HepG2 (cell line): Measurements from ENCODE around the gene CD300A. TPM values are rescaled to one million over a fixed set of nuclear protein-coding genes. Genes with fewer than 3 reads are reported as not detected.

Experiments
- ATAC-seq: fragments of 200-7000 bp; cut with Tn5 transposase; 3 replicates; pipeline ENCODE4 v1.9.1; 2020; ENCODE audit warnings: mild to moderate bottlenecking, moderate library complexity
- BruUV-seq: library from RNA; stranded (reverse); fragments of 400-500 nt; replicated peaks from 2 replicates; lab custom pipeline; 2021; lab: Mats Ljungman, UMichigan
- CTCF ChIA-PET: fragments of 300-600 bp; formaldehyde crosslinking; extraction: SDS; loops from one replicate; lab custom pipeline; 2021; ENCODE audit warnings: low total read pairs, inconsistent platforms, low intra/inter-chr PET ratio; lab: Yijun Ruan, JAX
- POLR2A ChIA-PET: fragments of 350-600 bp; sonication (Branson Sonifier 250); formaldehyde crosslinking; loops from one replicate; lab custom pipeline; 2020; ENCODE audit warnings: antibody characterized with exemption, inconsistent platforms; lab: Yijun Ruan, JAX
- DNase-seq: peaks from one replicate; pipeline ENCODE4 v3.0.0-alpha.2; 2015; ENCODE audit warnings: low spot score
- FAIRE-seq: peaks from 3 replicates; lab custom pipeline; 2011; peaks lifted over from hg19 to GRCh38; lab: Jason Lieb, UNC
- H2AFZ ChIP-seq: one replicate; pipeline ENCODE4 v1.6.1; 2011; ENCODE audit warnings: low read length, inconsistent platforms
- H3K27ac ChIP-seq: fragments of 300-600 bp; 3 replicates; pipeline ENCODE4 v1.8.0; 2011; ENCODE audit warnings: mixed run types, mild to moderate bottlenecking, mixed read lengths, low read length, inconsistent platforms; ENCODE audit not compliant: insufficient read depth; ENCODE audit errors: extremely low read length
- H3K27me3 ChIP-seq, 2 experiments: fragments of 200-600 bp in 1 of 2; 2 replicates in 1 of 2; 3 replicates in 1 of 2; pipeline versions ENCODE4 v1.6.0 to v1.8.0; 2011; ENCODE audit warnings: low read length in 2 of 2, mild to moderate bottlenecking in 2 of 2, moderate library complexity in 2 of 2, inconsistent platforms in 1 of 2; ENCODE audit not compliant: insufficient read depth in 2 of 2, control insufficient read depth in 1 of 2
- H3K36me3 ChIP-seq, 2 experiments: fragments of 200-600 bp in 1 of 2; replicated peaks in 1 of 2; 2 replicates in 1 of 2; 3 replicates in 1 of 2; pipeline versions ENCODE4 v1.5.1 to v1.8.0; 2011; ENCODE audit warnings: low read length in 2 of 2, inconsistent platforms in 1 of 2; ENCODE audit not compliant: insufficient read depth in 2 of 2, control insufficient read depth in 1 of 2
- H3K4me1 ChIP-seq: 2 replicates; pipeline ENCODE4 v1.5.1; 2012; ENCODE audit warnings: low read length, inconsistent platforms; ENCODE audit not compliant: insufficient read depth
- H3K4me2 ChIP-seq: 2 replicates; pipeline ENCODE4 v1.6.0; 2011; ENCODE audit warnings: low read depth, low read length, inconsistent platforms
- H3K4me3 ChIP-seq, 3 experiments: fragments of 200-600 bp in 1 of 3; sonication (generic), shearing (Covaris generic) in 1 of 3; replicated peaks in 1 of 3; 2 replicates each; pipeline ENCODE4 v1.5.1; 2011 to 2016; ENCODE audit warnings: low read length in 3 of 3, inconsistent platforms in 2 of 3, low read depth in 2 of 3, mild to moderate bottlenecking in 2 of 3, control low read depth in 1 of 3, mixed read lengths in 1 of 3; ENCODE audit not compliant: insufficient read depth in 1 of 3
- H3K79me2 ChIP-seq: one replicate; pipeline ENCODE4 v1.6.1; 2011; ENCODE audit warnings: low read length, inconsistent platforms; ENCODE audit not compliant: insufficient read depth
- H3K9ac ChIP-seq: 2 replicates; pipeline ENCODE4 v1.6.0; 2011; ENCODE audit warnings: mild to moderate bottlenecking, low read depth, low read length, inconsistent platforms; ENCODE audit not compliant: insufficient read depth
- H3K9me3 ChIP-seq: 2 replicates; pipeline ENCODE4 v1.5.1; 2012; ENCODE audit warnings: mild to moderate bottlenecking, low read length
- H4K20me1 ChIP-seq: 2 replicates; pipeline ENCODE4 v1.6.0; 2011; ENCODE audit warnings: inconsistent platforms, mild to moderate bottlenecking, low read length, moderate library complexity; ENCODE audit not compliant: insufficient read depth
- FOXJ3 ChIP-seq: sonication (generic); formaldehyde crosslinking; IDR thresholded peaks from 2 replicates; pipeline ENCODE4 v1.4.0; 2020; ENCODE audit warnings: missing genetic modification reagents, mild to moderate bottlenecking, borderline replicate concordance
- GABPB1 ChIP-seq: IDR thresholded peaks from 2 replicates; pipeline ENCODE4 v1.6.1; 2016; ENCODE audit warnings: mild to moderate bottlenecking, missing genetic modification reagents, moderate library complexity, missing compliant biosample characterization
- KDM5B ChIP-seq: sonication (generic); formaldehyde crosslinking; IDR thresholded peaks from 2 replicates; pipeline ENCODE4 v1.4.0; 2020; ENCODE audit warnings: missing genetic modification reagents, mild to moderate bottlenecking, borderline replicate concordance
- MAFG ChIP-seq: sonication (generic); formaldehyde crosslinking; IDR thresholded peaks from 2 replicates; pipeline ENCODE4 v1.5.1; 2020; ENCODE audit warnings: mild to moderate bottlenecking, missing genetic modification reagents
- SP1 ChIP-seq, 2 experiments: fragments of 450-650 bp in 1 of 2; sonication (generic) in 1 of 2; formaldehyde crosslinking in 1 of 2; IDR thresholded peaks; 2 replicates each; pipeline versions ENCODE4 v1.4.0 to v1.6.1; 2016 to 2020; ENCODE audit warnings: missing genetic modification reagents in 1 of 2
- SUZ12 ChIP-seq: fragments of 150-350 bp; IDR thresholded peaks from 2 replicates; pipeline ENCODE4 v1.6.1; 2014; ENCODE audit warnings: low read depth, low read length
- ZBTB33 ChIP-seq: sonication (generic); formaldehyde crosslinking; IDR thresholded peaks from 2 replicates; pipeline ENCODE4 v1.4.0; 2020; ENCODE audit warnings: missing genetic modification reagents
- ZMYM4 ChIP-seq: sonication (generic); formaldehyde crosslinking; IDR thresholded peaks from 2 replicates; pipeline ENCODE4 v1.8.1; 2023; ENCODE audit warnings: mild to moderate bottlenecking, missing genetic modification reagents
- ZNF251 ChIP-seq: sonication (generic); formaldehyde crosslinking; IDR thresholded peaks from 2 replicates; pipeline ENCODE4 v1.9.0; 2021; ENCODE audit warnings: mild to moderate bottlenecking, missing genetic modification reagents
- WGBS: methylation state at CpG from one replicate; pipeline ENCODE4 v1.1.6; 2017; ENCODE audit warnings: low lambda C conversion rate; 5-methylcytosine and 5-hydroxymethylcytosine counted together
- in situ Hi-C: cut with HindIII; loops from 2 replicates; pipeline ENCODE4 v1.10.0; 2017; ENCODE audit warnings: low pct_unique_long_range_greater_than_20kb; ENCODE audit not compliant: extremely low pct_ligation_motif_present
- intact Hi-C: fragments of 100-400 bp; cut with micrococcal nuclease; formaldehyde crosslinking; loops from one replicate; pipeline ENCODE4 v1.10.0; 2022; ENCODE audit not compliant: unreplicated experiment
- polyA plus RNA-seq, 8 experiments: library from polyadenylated mRNA; depleted of rRNA in 3 of 8; stranded (reverse) in 7 of 8; unstranded in 1 of 8; fragments of >200 nt; fragmentation: Illumina TruSeq in 4 of 8; extraction: Trizol in 4 of 8; gene quantifications; 2 replicates each; pipeline versions ENCODE4 v1.2.1 to v1.2.3, GENCODE V29; 2011 to 2016; ENCODE audit warnings: low read depth in 4 of 8, missing spikeins in 1 of 8, mixed read lengths in 1 of 8; ENCODE audit not compliant: insufficient read depth in 1 of 8
- total RNA-seq, 5 experiments: library from RNA; depleted of rRNA; stranded (reverse); fragments of >200 nt; fragmentation: Illumina TruSeq; extraction: Trizol; gene quantifications; 2 replicates each; pipeline ENCODE4 v1.2.3, GENCODE V29; 2016; ENCODE audit warnings: low read depth in 1 of 5
- TF ChIP-seq, protein P1 (sequence below): sonication (generic); formaldehyde crosslinking; IDR thresholded peaks from 2 replicates; pipeline ENCODE4 v1.5.0; 2020; ENCODE audit warnings: mild to moderate bottlenecking, missing genetic modification reagents
- TF ChIP-seq, protein P2 (sequence below): sonication (generic); formaldehyde crosslinking; conservative IDR thresholded peaks from 2 replicates; pipeline ENCODE4 v1.4.0; 2020; ENCODE audit warnings: missing genetic modification reagents
- TF ChIP-seq, protein P3 (sequence below): sonication (generic); formaldehyde crosslinking; IDR thresholded peaks from 2 replicates; pipeline ENCODE4 v1.4.0; 2020; ENCODE audit warnings: missing genetic modification reagents, borderline replicate concordance

CD300A gene
- total and polyA plus RNA-seq, 2 of the 13 experiments (the other 11 are each of a cell fraction or from before 2014, with no cell fraction given): not detected

GRCh38 chr17:74424657-74425056 is 41.8 kb upstream of the CD300A start (continued):
- TF ChIP-seq, protein P1, sequence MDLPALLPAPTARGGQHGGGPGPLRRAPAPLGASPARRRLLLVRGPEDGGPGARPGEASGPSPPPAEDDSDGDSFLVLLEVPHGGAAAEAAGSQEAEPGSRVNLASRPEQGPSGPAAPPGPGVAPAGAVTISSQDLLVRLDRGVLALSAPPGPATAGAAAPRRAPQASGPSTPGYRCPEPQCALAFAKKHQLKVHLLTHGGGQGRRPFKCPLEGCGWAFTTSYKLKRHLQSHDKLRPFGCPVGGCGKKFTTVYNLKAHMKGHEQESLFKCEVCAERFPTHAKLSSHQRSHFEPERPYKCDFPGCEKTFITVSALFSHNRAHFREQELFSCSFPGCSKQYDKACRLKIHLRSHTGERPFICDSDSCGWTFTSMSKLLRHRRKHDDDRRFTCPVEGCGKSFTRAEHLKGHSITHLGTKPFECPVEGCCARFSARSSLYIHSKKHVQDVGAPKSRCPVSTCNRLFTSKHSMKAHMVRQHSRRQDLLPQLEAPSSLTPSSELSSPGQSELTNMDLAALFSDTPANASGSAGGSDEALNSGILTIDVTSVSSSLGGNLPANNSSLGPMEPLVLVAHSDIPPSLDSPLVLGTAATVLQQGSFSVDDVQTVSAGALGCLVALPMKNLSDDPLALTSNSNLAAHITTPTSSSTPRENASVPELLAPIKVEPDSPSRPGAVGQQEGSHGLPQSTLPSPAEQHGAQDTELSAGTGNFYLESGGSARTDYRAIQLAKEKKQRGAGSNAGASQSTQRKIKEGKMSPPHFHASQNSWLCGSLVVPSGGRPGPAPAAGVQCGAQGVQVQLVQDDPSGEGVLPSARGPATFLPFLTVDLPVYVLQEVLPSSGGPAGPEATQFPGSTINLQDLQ (CRISPR knock-in tag): no peak

GRCh38 chr17:74426551-74427047 is 39.8 kb upstream of the CD300A start:
- CTCF ChIA-PET: no interaction called here
- no peak for TF ChIP-seq GABPB1
- no peak for TF ChIP-seq KDM5B (CRISPR knock-in tag)
- no peak for TF ChIP-seq MAFG
- no peak for TF ChIP-seq ZMYM4 (CRISPR knock-in tag)
- TF ChIP-seq, protein P2, sequence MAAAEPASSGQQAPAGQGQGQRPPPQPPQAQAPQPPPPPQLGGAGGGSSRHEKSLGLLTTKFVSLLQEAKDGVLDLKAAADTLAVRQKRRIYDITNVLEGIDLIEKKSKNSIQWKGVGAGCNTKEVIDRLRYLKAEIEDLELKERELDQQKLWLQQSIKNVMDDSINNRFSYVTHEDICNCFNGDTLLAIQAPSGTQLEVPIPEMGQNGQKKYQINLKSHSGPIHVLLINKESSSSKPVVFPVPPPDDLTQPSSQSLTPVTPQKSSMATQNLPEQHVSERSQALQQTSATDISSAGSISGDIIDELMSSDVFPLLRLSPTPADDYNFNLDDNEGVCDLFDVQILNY (CRISPR knock-in tag): no peak
- TF ChIP-seq SP1 (IDR thresholded peaks at IDR 0.05): no peak
- TF ChIP-seq SP1 (CRISPR knock-in tag; IDR thresholded peaks at IDR 0.05): no peak
- TF ChIP-seq FOXJ3 (CRISPR knock-in tag): no peak; the same call in 1 of the 2 replicates
- TF ChIP-seq, protein P3, sequence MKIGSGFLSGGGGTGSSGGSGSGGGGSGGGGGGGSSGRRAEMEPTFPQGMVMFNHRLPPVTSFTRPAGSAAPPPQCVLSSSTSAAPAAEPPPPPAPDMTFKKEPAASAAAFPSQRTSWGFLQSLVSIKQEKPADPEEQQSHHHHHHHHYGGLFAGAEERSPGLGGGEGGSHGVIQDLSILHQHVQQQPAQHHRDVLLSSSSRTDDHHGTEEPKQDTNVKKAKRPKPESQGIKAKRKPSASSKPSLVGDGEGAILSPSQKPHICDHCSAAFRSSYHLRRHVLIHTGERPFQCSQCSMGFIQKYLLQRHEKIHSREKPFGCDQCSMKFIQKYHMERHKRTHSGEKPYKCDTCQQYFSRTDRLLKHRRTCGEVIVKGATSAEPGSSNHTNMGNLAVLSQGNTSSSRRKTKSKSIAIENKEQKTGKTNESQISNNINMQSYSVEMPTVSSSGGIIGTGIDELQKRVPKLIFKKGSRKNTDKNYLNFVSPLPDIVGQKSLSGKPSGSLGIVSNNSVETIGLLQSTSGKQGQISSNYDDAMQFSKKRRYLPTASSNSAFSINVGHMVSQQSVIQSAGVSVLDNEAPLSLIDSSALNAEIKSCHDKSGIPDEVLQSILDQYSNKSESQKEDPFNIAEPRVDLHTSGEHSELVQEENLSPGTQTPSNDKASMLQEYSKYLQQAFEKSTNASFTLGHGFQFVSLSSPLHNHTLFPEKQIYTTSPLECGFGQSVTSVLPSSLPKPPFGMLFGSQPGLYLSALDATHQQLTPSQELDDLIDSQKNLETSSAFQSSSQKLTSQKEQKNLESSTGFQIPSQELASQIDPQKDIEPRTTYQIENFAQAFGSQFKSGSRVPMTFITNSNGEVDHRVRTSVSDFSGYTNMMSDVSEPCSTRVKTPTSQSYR: no peak
- TF ChIP-seq SUZ12: no peak
- 0 out of 2 replicates have a peak, but pooled peaks have one; percentile 70 for TF ChIP-seq ZNF251 (CRISPR knock-in tag)
- TF ChIP-seq ZBTB33 (CRISPR knock-in tag): no peak; the same call in 1 of the 2 replicates

More at GRCh38 chr17:74426551-74427047, 39.8 kb upstream of the CD300A start:
- Histone ChIP-seq H3K9ac (peak overlapping the region; percentile 74), H3K27me3 (no peaks in the 10 kb centered on the region; a peak in 1 of 5 replicates), H4K20me1 (no peaks in the 10 kb centered on the region), H3K27ac (peak overlapping the region; percentile 91), H3K4me2 (peak overlapping the region; percentile 90), H3K4me3 (peak overlapping the region; percentile 27 to 63 (median 36); a peak in 5 of 6 replicates), H3K79me2 (peaks cover 14% of the 10 kb centered on the region), H2AFZ (no peak overlapping the region), H3K9me3 (no peaks in the 10 kb centered on the region), H3K36me3 (no peaks in the 10 kb centered on the region), H3K4me1 (peaks cover 56% of the 10 kb centered on the region)
- POLR2A ChIA-PET: interaction anchor here (0.6 to 5.6 kb wide), 10 partner anchors 8 to 165 kb away, joined by 3 to 159 read pairs (median 7); no protein-coding TSS in a partner anchor
- FAIRE-seq (no peak), DNase-seq (no peak), ATAC-seq (no peak)
- no TSS peak for BruUV-seq
- 63% methylated on average over 9 of the region's 9 CpGs for WGBS
- intact Hi-C loops (no loop called here), in situ Hi-C loops (loop anchor here (25.0 kb wide), 2 partner anchors 639 to 1139 kb away; no protein-coding TSS in a partner anchor)
